ENCODE measurements around the gene MINDY3.
"Not testable (repeated sequence)": the region's sequence is repeated elsewhere in the genome, so short reads cannot be mapped to it uniquely, and the experiment has no call there.

MINDY3 gene

DNA sequence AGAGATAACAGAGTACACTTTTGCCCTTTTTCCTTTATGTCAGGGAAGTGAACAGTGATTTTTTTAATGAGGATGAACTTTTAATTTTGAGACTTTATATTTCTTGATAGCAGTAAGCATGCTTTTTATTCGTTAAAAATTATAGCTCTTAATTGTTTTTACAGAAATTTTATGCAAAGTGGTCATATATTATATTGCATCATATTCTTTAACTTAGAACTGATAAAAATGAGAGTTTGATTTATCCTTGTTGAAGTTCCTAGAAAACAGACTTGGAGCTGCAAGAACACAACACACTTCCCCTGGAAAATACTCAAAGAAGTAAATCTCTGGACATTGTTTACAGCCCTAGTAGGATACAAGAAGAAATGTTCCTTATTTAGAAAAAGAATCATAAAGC lies 21.2 kb upstream of the MINDY3 start:
- H3K4me3 ChIP-seq (ENCODE audit: low read depth, low read length) = no peak overlapping the region
- in situ Hi-C loops (cut with HindIII; ENCODE audit: low sequenced_read_pairs) = no loop called here
- no peak for TF ChIP-seq CTCF (IDR thresholded peaks at IDR 0.05; ENCODE audit: low read depth, low read length, missing control alignments)
- DNase-seq (ENCODE audit: low read depth) = no peak

- DNase-seq (ENCODE audit: low read depth) = no peak
- no peak overlapping the region for H3K4me3 ChIP-seq (ENCODE audit: low read depth, low read length)
- in situ Hi-C loops (cut with HindIII; ENCODE audit: low sequenced_read_pairs) = no loop called here
- no peak for TF ChIP-seq CTCF (IDR thresholded peaks at IDR 0.05; ENCODE audit: low read depth, low read length, missing control alignments)
Observed at GRCh38 chr10:15879663-15880062, 19.4 kb upstream of the MINDY3 start.

DNA sequence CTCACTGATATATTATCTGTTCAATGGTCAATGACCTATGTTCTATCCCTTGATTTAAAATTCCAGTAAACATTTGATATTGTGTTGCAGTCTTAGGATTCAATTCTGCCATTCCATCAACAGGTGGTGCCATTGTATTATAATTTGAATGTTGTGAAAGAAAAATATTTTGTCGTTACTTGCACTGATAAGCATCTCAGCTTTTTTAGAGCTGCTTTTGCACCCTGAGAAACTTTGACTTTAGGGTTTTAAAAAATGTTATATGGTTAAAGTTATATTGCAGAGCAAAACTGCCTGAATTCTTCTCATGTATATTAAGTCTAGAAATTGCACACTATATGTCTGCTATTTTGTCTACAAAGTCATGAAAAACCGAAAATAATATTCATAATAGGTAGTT lies 18.8 kb upstream of the MINDY3 start:
- TF ChIP-seq CTCF (IDR thresholded peaks at IDR 0.05; ENCODE audit: low read depth, low read length, missing control alignments) = peak; percentile 54
- no peak overlapping the region for H3K4me3 ChIP-seq (ENCODE audit: low read depth, low read length)
- in situ Hi-C loops (cut with HindIII; ENCODE audit: low sequenced_read_pairs) = no loop called here
- DNase-seq (ENCODE audit: low read depth) = peak; percentile 34

GRCh38 chr10:15877836-15878576 lies 17.7 kb upstream of the MINDY3 start:
- H3K4me3 ChIP-seq (ENCODE audit: low read depth, low read length) = no peak overlapping the region
- DNase-seq (ENCODE audit: low read depth) = no peak
- in situ Hi-C loops (cut with HindIII; ENCODE audit: low sequenced_read_pairs) = no loop called here
- TF ChIP-seq CTCF (IDR thresholded peaks at IDR 0.05; ENCODE audit: low read depth, low read length, missing control alignments) = no peak

- in situ Hi-C loops (cut with HindIII; ENCODE audit: low sequenced_read_pairs); DNase-seq (ENCODE audit: low read depth); H3K4me3 ChIP-seq (ENCODE audit: low read depth, low read length): not testable (repeated sequence)
Observed at GRCh38 chr10:15876274-15876673, 16.0 kb upstream of the MINDY3 start.

DNA sequence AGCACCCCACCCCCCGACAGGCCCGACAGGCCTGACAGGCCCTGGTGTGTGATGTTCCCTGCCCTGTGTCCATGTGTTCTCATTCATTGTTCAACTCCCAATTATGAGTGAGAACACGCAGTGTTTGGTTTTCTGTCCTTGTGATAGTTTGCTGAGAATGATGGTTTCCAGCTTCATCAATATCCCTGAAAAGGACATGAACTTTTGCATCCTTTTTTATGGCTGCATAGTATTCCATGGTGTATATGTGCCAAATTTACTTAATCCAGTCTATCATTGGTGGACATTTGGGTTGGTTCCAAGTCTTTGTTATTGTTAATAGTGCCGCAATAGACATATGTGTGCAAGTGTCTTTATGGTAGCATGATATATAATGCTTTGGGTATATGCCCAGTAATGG lies 12.3 kb upstream of the MINDY3 start:
- in situ Hi-C loops (cut with HindIII; ENCODE audit: low sequenced_read_pairs); DNase-seq (ENCODE audit: low read depth); H3K4me3 ChIP-seq (ENCODE audit: low read depth, low read length): not testable (repeated sequence)

- no peak overlapping the region for H3K4me3 ChIP-seq (ENCODE audit: low read depth, low read length)
- in situ Hi-C loops (cut with HindIII; ENCODE audit: low sequenced_read_pairs) = no loop called here
- no peak for DNase-seq (ENCODE audit: low read depth)
- TF ChIP-seq CTCF (IDR thresholded peaks at IDR 0.05; ENCODE audit: low read depth, low read length, missing control alignments) = no peak
Observed at GRCh38 chr10:15871823-15872222, 11.5 kb upstream of the MINDY3 start.

DNA sequence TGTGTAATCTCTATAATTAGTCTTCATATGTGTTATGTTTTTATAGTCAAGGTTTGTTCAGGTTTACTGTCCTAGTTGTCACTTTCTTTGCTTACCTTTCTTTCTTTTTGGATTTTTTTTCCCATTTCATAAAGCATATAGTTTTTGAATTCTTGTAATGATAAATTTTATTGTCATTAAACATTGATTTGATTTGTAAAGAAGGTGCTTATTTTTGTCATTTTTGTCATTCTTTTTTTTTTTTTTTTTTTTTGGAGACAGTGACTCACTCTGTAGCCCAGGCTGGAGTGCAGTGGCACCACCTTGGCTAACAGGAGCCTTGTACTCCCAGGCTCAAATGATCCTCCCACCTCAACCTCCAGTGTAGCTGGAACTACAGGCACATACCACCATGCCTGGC lies 9.6 kb upstream of the MINDY3 start:
- H3K4me3 ChIP-seq (ENCODE audit: low read depth, low read length) = no peak overlapping the region
- TF ChIP-seq CTCF (IDR thresholded peaks at IDR 0.05; ENCODE audit: low read depth, low read length, missing control alignments) = no peak
- no peak for DNase-seq (ENCODE audit: low read depth)
- in situ Hi-C loops (cut with HindIII; ENCODE audit: low sequenced_read_pairs) = no loop called here
